ENCODE data around the gene CFAP221. TPM values are rescaled to one million over a fixed set of nuclear protein-coding genes. Genes with fewer than 3 reads are reported as not detected.

CFAP221 gene
- total RNA-seq, 1 donor from 2014 or later: 1.8 TPM

DNA sequence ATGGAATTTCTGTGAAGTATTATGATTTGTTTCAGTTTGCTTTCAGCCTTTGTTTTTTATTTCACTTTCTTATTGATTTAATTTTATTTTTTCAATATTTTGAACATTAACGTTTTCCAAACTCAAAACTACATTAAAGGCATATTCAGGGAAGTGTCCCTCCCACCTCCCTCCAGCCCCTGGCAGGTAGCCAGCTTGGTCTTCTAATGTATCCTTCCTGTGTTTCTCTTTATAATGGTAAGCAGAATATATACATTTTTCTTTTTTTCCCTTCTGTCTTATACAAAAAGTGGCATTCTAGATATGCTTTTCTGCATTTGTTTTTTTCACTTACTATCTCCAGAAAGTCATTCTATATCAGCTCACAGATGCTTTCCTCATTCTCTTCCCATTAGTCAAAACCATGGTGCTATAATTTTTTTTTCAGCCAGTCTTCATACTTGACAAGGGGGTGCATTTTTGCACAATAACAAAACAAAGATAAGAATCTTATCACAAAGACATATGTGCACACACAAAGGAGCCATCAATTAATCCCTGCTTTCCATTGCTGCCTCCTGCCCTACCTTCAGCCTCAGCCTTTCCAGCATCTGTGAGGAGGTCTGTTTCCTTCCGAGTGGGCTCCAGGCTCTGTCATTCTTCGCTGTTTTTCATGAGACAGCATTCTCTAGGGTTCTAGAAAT, 101.1 kb downstream of the CFAP221 start:
- Histone ChIP-seq H3K4me3 (ENCODE audit: low read depth, low read length) (no peak overlapping the region), H3K27me3 (ENCODE audit: control insufficient read depth, insufficient read depth, low read length) (no peaks in the 10 kb centered on the region), H3K36me3 (ENCODE audit: control insufficient read depth, insufficient read depth, low read length) (no peaks in the 10 kb centered on the region)
- TF ChIP-seq, protein P1, sequence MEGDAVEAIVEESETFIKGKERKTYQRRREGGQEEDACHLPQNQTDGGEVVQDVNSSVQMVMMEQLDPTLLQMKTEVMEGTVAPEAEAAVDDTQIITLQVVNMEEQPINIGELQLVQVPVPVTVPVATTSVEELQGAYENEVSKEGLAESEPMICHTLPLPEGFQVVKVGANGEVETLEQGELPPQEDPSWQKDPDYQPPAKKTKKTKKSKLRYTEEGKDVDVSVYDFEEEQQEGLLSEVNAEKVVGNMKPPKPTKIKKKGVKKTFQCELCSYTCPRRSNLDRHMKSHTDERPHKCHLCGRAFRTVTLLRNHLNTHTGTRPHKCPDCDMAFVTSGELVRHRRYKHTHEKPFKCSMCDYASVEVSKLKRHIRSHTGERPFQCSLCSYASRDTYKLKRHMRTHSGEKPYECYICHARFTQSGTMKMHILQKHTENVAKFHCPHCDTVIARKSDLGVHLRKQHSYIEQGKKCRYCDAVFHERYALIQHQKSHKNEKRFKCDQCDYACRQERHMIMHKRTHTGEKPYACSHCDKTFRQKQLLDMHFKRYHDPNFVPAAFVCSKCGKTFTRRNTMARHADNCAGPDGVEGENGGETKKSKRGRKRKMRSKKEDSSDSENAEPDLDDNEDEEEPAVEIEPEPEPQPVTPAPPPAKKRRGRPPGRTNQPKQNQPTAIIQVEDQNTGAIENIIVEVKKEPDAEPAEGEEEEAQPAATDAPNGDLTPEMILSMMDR (IDR thresholded peaks at IDR 0.05; ENCODE audit: insufficient read depth, low read length, poor library complexity, severe bottlenecking): no peak
- DNase-seq (ENCODE audit: low read depth): no peak

DNA sequence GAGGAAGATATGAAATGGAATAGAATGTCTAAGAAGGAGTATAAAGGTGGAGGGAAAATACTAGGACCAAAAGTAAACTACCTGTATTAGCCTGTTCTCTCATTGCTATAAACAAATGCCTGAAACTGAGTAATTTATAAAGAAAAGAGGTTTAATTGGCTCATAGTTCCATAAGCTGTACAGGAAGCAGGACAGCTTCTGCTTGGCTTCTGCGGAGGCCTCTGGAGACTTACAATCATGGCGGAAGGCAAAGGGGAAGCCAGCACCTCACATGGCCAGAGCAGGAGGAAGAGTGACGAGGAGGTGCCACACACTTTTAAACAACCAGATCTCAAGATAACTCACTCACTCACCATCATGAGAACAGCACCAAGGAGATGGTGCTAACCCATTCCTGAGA, 101.9 kb downstream of the CFAP221 start:
- Histone ChIP-seq H3K36me3 (ENCODE audit: control insufficient read depth, insufficient read depth, low read length) (no peaks in the 10 kb centered on the region), H3K4me3 (ENCODE audit: low read depth, low read length) (no peak overlapping the region), H3K27me3 (ENCODE audit: control insufficient read depth, insufficient read depth, low read length) (no peaks in the 10 kb centered on the region)
- DNase-seq (ENCODE audit: low read depth): no peak
- TF ChIP-seq, protein P1 (IDR thresholded peaks at IDR 0.05; ENCODE audit: insufficient read depth, low read length, poor library complexity, severe bottlenecking): no peak

DNA sequence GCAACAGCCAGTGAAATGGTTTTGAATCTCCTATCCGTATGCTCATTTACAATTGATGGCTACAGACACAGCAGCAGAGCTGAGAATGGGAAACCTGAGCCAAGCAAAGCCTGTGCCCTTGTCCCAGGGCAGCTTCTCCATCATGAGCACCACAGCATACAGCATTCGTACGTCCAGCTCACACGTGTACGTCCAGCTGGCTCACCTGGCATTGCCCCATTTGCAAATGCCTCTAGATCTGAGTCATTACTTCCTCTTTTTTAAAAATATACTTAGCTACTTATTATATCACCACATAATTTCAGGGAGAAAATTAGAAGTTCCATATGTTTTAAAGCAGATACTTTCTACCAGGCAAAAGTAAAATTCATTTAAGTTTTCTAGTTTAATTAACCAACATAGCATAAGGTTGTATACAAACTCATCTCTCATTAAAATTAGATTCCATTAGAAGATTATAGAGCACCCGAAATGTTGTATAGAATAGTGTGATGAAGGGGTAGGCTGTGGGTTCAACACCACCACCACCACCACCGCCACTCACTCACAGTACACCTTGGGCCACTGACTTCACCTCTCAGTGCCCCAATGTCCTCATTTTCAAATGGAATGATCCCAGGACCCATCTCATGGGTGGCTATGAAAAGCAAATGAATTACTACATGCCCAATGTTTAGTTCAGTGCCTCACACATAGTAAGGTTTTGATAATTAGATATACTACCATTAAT, 103.4 kb downstream of the CFAP221 start:
- TF ChIP-seq, protein P1 (IDR thresholded peaks at IDR 0.05; ENCODE audit: insufficient read depth, low read length, poor library complexity, severe bottlenecking): no peak
- Histone ChIP-seq H3K4me3 (ENCODE audit: low read depth, low read length) (no peak overlapping the region), H3K27me3 (ENCODE audit: control insufficient read depth, insufficient read depth, low read length) (no peaks in the 10 kb centered on the region), H3K36me3 (ENCODE audit: control insufficient read depth, insufficient read depth, low read length) (no peaks in the 10 kb centered on the region)
- no peak for DNase-seq (ENCODE audit: low read depth)

DNA sequence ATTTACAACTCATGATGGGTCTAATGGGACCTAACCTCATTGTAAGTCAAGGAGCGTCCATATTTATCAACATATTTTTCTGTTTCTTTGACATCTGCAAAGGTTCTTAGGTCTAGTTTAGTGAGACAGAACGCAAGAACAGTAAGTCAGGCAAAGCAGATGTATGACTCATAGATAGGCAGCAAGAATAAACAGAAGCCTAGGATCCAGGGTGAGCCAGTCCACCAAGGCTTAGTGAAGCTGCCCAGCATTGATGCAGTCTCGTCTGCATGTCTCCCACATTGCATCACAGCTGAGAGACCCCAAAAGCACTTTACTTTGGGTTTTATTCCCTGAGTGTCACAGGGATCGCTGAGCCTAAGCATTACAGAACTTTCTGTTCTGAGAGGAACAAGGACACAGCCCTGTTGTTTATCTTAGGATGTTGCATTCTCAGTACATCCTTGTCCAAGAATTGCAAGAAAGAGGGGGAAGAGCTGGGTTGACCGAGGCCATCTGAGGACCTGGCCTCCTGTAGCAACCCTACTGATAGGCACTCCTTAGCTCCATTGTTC, 105.2 kb downstream of the CFAP221 start:
- TF ChIP-seq, protein P1 (IDR thresholded peaks at IDR 0.05; ENCODE audit: insufficient read depth, low read length, poor library complexity, severe bottlenecking): no peak
- no peak overlapping the region for H3K4me3 ChIP-seq (ENCODE audit: low read depth, low read length)
- no peaks in the 10 kb centered on the region for H3K36me3 ChIP-seq (ENCODE audit: control insufficient read depth, insufficient read depth, low read length)
- DNase-seq (ENCODE audit: low read depth): no peak
- no peaks in the 10 kb centered on the region for H3K27me3 ChIP-seq (ENCODE audit: control insufficient read depth, insufficient read depth, low read length)

DNA sequence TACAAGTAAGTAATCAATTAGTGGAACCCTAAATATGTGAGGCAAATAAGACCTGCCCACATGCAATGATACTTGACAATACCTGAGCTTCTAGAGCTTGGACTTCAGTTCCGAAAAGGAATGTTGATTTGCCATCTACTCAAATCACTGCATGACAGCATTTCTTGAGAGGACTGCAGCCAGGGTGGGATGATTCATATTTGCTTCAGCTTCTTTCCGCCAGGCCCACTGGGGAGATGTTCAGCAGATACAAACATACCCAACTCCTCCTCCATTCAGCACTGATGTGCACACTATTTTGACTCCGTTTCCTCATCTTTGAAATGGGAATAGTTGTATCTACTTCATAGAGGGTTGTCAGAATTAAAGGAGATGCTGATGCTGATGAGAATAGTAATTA, 106.0 kb downstream of the CFAP221 start:
- TF ChIP-seq, protein P1 (IDR thresholded peaks at IDR 0.05; ENCODE audit: insufficient read depth, low read length, poor library complexity, severe bottlenecking): no peak
- no peak for DNase-seq (ENCODE audit: low read depth)
- H3K36me3 ChIP-seq (ENCODE audit: control insufficient read depth, insufficient read depth, low read length): no peaks in the 10 kb centered on the region
- H3K27me3 ChIP-seq (ENCODE audit: control insufficient read depth, insufficient read depth, low read length): no peaks in the 10 kb centered on the region
- no peak overlapping the region for H3K4me3 ChIP-seq (ENCODE audit: low read depth, low read length)

Data from kidney epithelial cell (primary cell).